Naive thymus-derived CD8-positive, alpha-beta T cell (primary cell): ENCODE data around the gene DSCAML1. TPM values are rescaled to one million over a fixed set of nuclear protein-coding genes. Genes with fewer than 3 reads are reported as not detected.
"Not testable (repeated sequence)": the region's sequence is repeated elsewhere in the genome, so short reads cannot be mapped to it uniquely, and the experiment has no call there.

Experiments
- ATAC-seq, 2 donors: fragments of 150-1000 bp; cut with Tn5 transposase in 1 of 2; sonication (Bioruptor Pico), chemical (Tn5 transposase) in 1 of 2; 1 replicate in 1 of 2; 2 replicates in 1 of 2; pipeline ENCODE4 v1.10.0; 2021; ENCODE audit warnings: mild to moderate bottlenecking in 2 of 2, moderate library complexity in 2 of 2
- POLR2A ChIA-PET: fragments of 350-600 bp; sonication (Branson Sonifier 250); formaldehyde crosslinking; loops from one replicate; lab custom pipeline; 2021; ENCODE audit warnings: antibody characterized with exemption; lab: Charles Lee
- DNase-seq, 10 donors: peaks; one replicate each; pipeline versions ENCODE4 v3.0.0 to v3.0.0-alpha.2; 2020 to 2022
- H3K27ac Mint-ChIP-seq, 10 donors: one replicate each; pipeline ENCODE4 v1.8.0; 2020 to 2022; ENCODE audit warnings: mild to moderate bottlenecking in 10 of 10, mixed read lengths in 10 of 10, moderate library complexity in 4 of 10, inconsistent platforms in 1 of 10
- H3K27me3 Mint-ChIP-seq, 5 donors: one replicate each; pipeline ENCODE4 v1.8.0; 2021 to 2022; ENCODE audit warnings: mixed read lengths in 5 of 5
- H3K36me3 Mint-ChIP-seq, 3 donors: one replicate each; pipeline ENCODE4 v1.8.0; 2020 to 2022; ENCODE audit warnings: mixed read lengths in 3 of 3, mild to moderate bottlenecking in 2 of 3, inconsistent platforms in 1 of 3
- H3K4me1 Mint-ChIP-seq, 4 donors: one replicate each; pipeline ENCODE4 v1.8.0; 2021 to 2022; ENCODE audit warnings: mixed read lengths in 4 of 4
- H3K4me3 Mint-ChIP-seq, 10 donors: one replicate each; pipeline ENCODE4 v1.8.0; 2020 to 2022; ENCODE audit warnings: mild to moderate bottlenecking in 10 of 10, mixed read lengths in 10 of 10, moderate library complexity in 6 of 10, inconsistent platforms in 1 of 10
- H3K9me3 Mint-ChIP-seq, 9 donors: one replicate each; pipeline ENCODE4 v1.8.0; 2020 to 2022; ENCODE audit warnings: mixed read lengths in 9 of 9, mild to moderate bottlenecking in 3 of 9, inconsistent platforms in 1 of 9, moderate library complexity in 1 of 9
- polyA plus RNA-seq, 3 donors: library from polyadenylated mRNA; unstranded; fragments of 300-500 nt; fragmentation: Illumina TruSeq; gene quantifications; one replicate each; pipeline ENCODE4 v1.2.3, GENCODE V29; 2021
- total RNA-seq, 8 experiments: library from RNA in 2 of 8; stranded (reverse) in 2 of 8; gene quantifications; one replicate each; pipeline ENCODE4 v1.2.3 and lab custom pipeline; 2021 to 2026

The DSCAML1 gene
- total and polyA plus RNA-seq, 5 experiments from 2014 or later, result 0.12 to 2.1 (median 0.15) TPM

DNA sequence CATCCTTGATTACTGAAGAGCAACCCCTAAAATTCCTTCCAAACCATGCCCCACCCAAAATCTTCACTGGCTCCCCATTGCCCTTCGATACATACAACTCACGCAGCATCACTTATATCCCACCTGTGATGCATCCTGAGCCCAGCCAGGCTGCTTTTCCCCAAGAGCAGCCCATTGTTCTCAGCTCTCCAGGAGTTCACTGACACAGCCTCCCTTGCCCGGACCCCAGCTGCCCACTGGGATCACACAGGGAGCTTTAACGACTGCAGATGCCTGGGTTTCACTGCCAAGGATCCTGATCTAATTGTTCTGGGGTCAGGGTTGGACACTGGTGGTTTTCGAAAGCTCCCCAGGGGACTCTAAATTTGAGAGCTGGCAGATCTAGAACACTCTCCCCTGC is 33.6 kb downstream of the DSCAML1 start:
- ATAC-seq, DNase-seq, H3K4me3 Mint-ChIP-seq, H3K27ac Mint-ChIP-seq, POLR2A ChIA-PET, H3K9me3 Mint-ChIP-seq, H3K36me3 Mint-ChIP-seq, H3K27me3 Mint-ChIP-seq, H3K4me1 Mint-ChIP-seq: not testable (repeated sequence)

DNA sequence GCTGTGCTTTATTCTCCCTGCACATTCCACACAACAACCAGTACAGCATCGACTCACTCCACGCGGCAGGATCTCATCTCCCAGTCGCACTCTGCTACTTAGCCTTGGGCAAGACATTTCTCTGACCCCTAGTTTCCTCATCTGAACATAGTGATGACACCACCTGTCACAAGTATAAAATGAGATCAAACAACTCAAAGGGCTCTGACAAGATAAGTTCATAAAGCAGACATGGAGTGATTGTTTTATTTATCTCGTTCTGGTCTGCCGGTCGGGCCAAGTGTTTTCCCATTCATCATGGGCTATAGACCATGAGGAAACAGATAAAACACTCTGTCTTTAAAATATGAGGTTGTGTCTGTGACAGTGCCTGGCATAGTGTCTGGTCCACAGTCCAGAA is 35.0 kb downstream of the DSCAML1 start:
- H3K9me3 Mint-ChIP-seq, result no peaks in the 10 kb centered on the region
- no peak for ATAC-seq
- DNase-seq, result no peak
- no peaks in the 10 kb centered on the region for H3K36me3 Mint-ChIP-seq
- no peak overlapping the region for H3K27ac Mint-ChIP-seq
- H3K4me1 Mint-ChIP-seq, result no peaks in the 10 kb centered on the region
- POLR2A ChIA-PET, result no interaction called here
- no peak overlapping the region for H3K4me3 Mint-ChIP-seq
- peaks cover 0 to 7% (median 2%) of the 10 kb centered on the region in 5 donors for H3K27me3 Mint-ChIP-seq

DNA sequence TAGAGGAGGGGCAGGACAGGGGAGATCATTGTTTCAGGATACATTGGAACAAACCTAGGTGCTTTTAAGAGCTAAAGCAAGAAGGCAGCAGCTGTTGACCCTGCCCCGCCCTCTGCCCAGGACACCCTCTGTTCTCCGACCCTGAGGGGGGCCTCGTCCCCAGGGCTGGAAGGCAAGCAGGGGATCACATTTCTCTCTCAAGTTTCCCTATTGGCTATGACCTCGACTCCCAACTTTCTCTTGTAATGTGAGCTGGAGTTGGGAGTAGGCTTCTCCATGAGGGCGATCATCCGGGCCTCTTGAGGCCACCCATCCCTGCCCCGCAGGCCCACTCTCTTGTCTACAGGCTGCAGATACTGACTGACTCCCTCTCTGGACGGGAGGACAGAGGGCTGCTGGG is 37.7 kb downstream of the DSCAML1 start:
- no peak overlapping the region for H3K27ac Mint-ChIP-seq

DNA sequence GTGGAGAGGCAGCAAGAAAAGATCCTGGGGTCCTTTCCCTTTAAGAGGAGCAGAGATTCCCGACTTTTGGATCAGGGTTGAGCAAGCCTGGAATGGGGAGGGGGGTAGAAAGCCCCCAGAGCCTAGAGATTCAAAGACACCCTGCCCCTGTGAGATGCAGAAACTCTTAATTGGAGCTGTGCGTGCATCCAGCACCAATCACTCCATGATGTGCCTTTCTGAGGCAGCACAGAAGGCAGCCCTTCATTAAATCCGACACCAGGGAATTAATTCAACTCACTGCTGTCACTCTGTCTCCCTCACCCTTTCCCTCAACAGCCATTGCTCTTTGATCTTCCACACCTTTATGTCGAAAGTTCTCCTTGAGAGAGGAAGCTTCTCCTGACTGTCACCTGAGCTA is 43.0 kb downstream of the DSCAML1 start:
- peaks cover 0 to 2% (median 0%) of the 10 kb centered on the region in 4 donors for H3K4me1 Mint-ChIP-seq
- peaks cover 0 to 3% (median 2%) of the 10 kb centered on the region in 5 donors for H3K27me3 Mint-ChIP-seq
- H3K9me3 Mint-ChIP-seq, result no peaks in the 10 kb centered on the region
- no peak for ATAC-seq
- no peaks in the 10 kb centered on the region for H3K36me3 Mint-ChIP-seq
- POLR2A ChIA-PET, result no interaction called here
- no peak overlapping the region for H3K4me3 Mint-ChIP-seq
- no peak overlapping the region for H3K27ac Mint-ChIP-seq
- no peak for DNase-seq

More for the DNA sequence above, 37.7 kb downstream of the DSCAML1 start:
- POLR2A ChIA-PET, result no interaction called here
- Mint-ChIP-seq H3K9me3 (no peaks in the 10 kb centered on the region), H3K36me3 (no peaks in the 10 kb centered on the region), H3K27me3 (peaks cover 3 to 7% (median 4%) of the 10 kb centered on the region in 5 donors), H3K4me1 (peaks cover 0 to 2% (median 0%) of the 10 kb centered on the region in 4 donors), H3K4me3 (no peak overlapping the region)
- DNase-seq (no peak), ATAC-seq (no peak)

DNA sequence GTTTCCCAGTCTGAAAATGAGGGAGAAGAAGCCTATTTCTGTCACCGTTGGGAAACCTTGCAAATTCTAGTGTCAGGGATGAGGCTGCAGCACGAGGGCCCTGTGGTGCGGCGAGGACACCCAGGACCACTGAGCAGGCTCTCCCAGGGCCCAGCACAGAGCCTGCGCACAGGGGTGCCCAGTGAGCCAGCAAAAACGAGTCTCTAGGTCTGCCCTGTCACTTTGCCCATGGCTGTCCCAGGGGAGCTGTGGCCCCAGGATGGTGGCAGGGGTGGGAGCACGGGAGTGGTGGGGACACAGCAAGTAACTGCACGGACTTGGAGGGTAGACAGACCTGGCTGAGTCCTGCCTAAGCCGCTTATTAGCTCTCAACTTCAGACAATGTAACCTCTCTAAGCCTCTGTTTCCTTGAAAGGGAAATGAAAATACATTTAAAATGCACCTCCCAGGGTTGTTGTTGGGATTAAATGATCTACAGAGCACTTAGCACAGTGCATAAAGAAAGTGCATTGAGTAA is 44.2 kb downstream of the DSCAML1 start:
- Mint-ChIP-seq H3K27me3 (peaks cover 0 to 3% (median 2%) of the 10 kb centered on the region in 5 donors), H3K36me3 (no peaks in the 10 kb centered on the region)

DNA sequence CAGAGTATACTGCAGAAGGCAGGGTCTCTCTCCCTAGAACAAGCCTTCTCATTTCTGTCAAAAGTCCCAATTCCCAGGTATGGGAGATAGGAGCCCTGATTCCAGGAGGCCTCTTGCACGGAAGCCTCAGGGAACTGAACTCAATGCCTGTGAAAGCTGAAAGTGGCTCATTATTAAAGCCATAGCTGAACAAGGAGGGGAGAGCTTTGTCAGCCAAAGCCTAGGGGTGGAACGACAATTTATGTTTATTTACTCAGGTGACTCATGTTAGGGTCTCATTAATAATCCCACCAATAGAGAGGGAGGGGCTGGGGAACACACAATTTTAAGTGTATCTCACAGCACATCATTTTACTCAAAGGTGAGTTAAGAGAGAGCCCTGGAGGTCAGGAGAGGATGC is 44.9 kb downstream of the DSCAML1 start:
- Mint-ChIP-seq H3K27ac (peak overlapping the region in 1 of 10 donors; percentile 5), H3K9me3 (no peaks in the 10 kb centered on the region), H3K36me3 (no peaks in the 10 kb centered on the region), H3K27me3 (peaks cover 0 to 3% (median 2%) of the 10 kb centered on the region in 5 donors), H3K4me3 (no peak overlapping the region), H3K4me1 (peaks cover 0 to 2% (median 0%) of the 10 kb centered on the region in 4 donors)
- ATAC-seq (no peak), DNase-seq (no peak)
- POLR2A ChIA-PET, result no interaction called here

More for the DNA sequence above, 44.2 kb downstream of the DSCAML1 start:
- POLR2A ChIA-PET, result no interaction called here
- no peak for DNase-seq
- Mint-ChIP-seq H3K4me1 (peaks cover 0 to 2% (median 0%) of the 10 kb centered on the region in 4 donors), H3K9me3 (no peaks in the 10 kb centered on the region), H3K27ac (no peak overlapping the region), H3K4me3 (no peak overlapping the region)
- no peak for ATAC-seq

DNA sequence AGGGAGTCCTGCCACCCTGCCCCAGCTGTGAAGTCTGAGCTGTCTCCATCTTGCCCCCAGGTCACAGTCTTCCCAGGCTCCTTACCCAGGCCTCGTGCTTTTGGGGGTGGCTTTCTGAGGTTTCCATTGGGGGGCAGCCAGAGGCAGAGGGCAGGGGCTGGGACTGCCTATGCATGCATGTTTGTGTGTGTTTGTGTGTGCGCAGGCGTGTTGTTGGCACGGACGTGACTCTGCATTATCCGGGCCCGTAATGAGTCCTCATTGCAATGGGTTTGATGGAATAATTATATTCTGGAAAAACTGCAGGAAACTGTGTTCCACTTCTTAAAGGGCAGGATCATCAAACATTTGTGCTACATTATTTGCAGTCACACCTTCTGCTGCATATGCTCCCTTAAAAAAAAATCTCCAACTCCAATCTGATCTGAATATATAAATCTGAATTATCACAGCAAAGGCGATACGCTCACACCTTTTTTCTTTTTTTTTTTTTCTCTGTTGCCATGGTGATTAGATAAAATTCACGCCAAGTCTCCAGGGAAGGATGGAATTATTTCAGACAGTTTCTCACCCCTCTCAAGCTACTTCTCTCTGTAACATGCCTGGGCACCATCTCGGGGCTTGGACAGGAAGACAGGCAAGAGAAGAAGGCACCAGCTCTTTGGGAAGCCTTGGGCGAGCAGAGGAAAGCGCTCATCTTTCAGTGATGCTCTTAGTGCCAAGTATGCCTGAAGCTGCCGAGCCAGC is 45.9 kb downstream of the DSCAML1 start:
- POLR2A ChIA-PET, result no interaction called here
- H3K36me3 Mint-ChIP-seq, result no peaks in the 10 kb centered on the region
- H3K4me3 Mint-ChIP-seq, result no peak overlapping the region
- no peak overlapping the region for H3K27ac Mint-ChIP-seq
- DNase-seq (no peak), ATAC-seq (no peak)
- H3K9me3 Mint-ChIP-seq, result no peaks in the 10 kb centered on the region
- H3K4me1 Mint-ChIP-seq, result peaks cover 0 to 2% (median 0%) of the 10 kb centered on the region in 4 donors
- peaks cover 0 to 3% (median 0%) of the 10 kb centered on the region in 5 donors for H3K27me3 Mint-ChIP-seq

DNA sequence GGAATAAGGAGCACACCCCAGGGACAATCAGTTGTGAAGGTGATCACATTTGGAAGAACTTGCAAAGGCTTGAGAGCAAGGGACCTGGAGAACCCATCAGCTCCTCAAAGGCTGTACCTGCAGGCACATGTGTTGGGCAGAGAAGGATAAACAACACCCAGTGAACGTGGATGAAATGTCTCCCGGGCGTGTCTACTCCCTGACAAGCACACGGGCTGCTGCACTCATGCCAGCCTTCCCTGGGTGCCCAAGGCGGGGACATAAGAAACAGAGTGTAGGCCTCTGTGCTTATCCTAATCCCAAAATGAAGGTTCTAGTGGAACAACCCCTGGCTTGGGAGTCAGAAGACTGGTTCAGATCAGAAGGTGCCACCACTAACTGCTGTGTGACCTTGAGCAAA is 46.7 kb downstream of the DSCAML1 start:
- no peaks in the 10 kb centered on the region for H3K4me1 Mint-ChIP-seq
- no peaks in the 10 kb centered on the region for H3K9me3 Mint-ChIP-seq
- no peak overlapping the region for H3K4me3 Mint-ChIP-seq
- H3K36me3 Mint-ChIP-seq, result no peaks in the 10 kb centered on the region
- ATAC-seq, result no peak
- POLR2A ChIA-PET, result no interaction called here
- no peak overlapping the region for H3K27ac Mint-ChIP-seq
- peaks cover 0 to under 1% (median 0%) of the 10 kb centered on the region in 5 donors for H3K27me3 Mint-ChIP-seq
- no peak for DNase-seq

DNA sequence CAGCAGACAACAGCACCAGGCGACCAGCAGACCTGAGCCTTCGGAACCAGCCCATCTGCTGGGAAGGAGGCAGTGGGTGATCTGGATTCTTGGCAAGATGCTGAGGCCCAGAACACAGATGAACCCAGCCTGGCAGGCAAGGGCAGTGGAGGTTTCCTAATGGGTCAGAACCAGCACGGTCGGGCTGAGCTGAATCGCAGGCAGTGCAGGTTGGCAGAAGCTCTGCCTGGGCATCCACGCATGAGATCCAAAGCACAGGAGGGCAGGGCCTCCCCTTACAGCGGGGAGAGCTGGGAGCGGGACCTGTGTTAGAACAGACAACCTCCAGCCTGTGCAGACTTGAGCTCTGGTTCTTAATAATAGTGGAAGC is 47.5 kb downstream of the DSCAML1 start:
- POLR2A ChIA-PET, result no interaction called here
- ATAC-seq, result no peak
- no peak for DNase-seq
- Mint-ChIP-seq H3K9me3 (no peaks in the 10 kb centered on the region), H3K4me1 (no peaks in the 10 kb centered on the region), H3K27me3 (peaks cover 0 to 1% (median 0%) of the 10 kb centered on the region in 5 donors), H3K27ac (no peak overlapping the region), H3K36me3 (no peaks in the 10 kb centered on the region), H3K4me3 (no peak overlapping the region)

DNA sequence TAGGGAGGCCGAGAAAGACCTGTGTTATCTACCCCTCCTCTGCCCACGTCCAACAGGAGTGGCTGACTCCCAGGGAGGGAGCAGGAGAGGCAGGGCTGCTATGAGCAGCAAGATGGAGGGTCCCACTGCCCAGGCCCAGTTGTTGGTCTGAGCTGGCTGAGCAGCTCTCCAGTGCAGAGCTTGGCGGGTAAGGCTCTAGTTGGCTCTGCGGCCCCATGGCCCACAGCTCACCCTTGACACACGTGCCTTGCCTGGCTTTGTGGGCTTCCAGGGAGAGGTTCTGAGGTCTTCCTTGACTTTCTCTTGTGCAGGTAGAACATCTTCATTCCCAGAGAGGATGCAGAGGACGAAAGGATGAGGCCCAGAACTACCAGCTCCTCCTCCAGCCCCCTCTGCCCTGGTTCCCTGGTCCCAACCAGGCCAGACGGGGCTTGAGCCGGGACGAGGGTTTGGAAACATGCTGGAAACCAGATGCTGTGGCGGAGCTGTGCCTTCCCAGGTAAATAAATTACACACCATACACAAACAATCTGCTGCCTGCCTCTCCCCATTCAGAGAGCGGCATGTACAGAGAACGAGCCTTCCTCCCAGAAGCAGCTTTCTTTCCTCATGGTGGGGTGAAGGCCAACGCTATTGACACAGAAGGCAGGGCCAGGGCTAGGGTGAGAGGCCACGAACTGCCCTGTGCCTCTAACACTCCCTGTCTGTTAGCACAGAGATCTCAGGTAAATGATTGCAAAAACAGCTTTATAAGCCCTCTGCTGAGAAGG is 48.1 kb downstream of the DSCAML1 start:
- DNase-seq (no peak), ATAC-seq (no peak)
- H3K36me3 Mint-ChIP-seq, result no peaks in the 10 kb centered on the region
- H3K4me1 Mint-ChIP-seq, result no peaks in the 10 kb centered on the region
- H3K4me3 Mint-ChIP-seq, result no peak overlapping the region
- H3K27me3 Mint-ChIP-seq, result peaks cover 0 to 7% (median under 1%) of the 10 kb centered on the region in 5 donors
- POLR2A ChIA-PET, result no interaction called here
- H3K9me3 Mint-ChIP-seq, result no peaks in the 10 kb centered on the region
- no peak overlapping the region for H3K27ac Mint-ChIP-seq

DNA sequence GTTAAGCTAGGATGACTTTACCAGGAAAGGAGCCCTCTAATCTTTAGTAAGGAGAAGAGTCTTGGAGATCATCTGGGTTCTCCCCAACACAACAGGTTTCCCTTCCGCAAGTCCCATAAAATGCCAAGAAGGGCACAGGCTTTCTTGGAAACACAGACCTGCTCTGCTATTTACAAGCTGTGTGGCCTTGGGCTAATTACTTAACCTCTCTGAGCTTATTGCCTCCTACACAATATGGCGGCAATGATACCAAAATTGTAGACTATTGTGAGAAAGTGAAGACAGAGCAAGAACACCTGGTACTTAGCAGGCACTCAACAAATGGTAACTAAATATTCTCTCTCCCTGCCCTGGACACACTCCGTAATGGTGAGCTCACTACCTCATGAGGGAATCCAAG is 49.1 kb downstream of the DSCAML1 start:
- POLR2A ChIA-PET, result no interaction called here
- Mint-ChIP-seq H3K36me3 (no peaks in the 10 kb centered on the region), H3K9me3 (peaks cover 0 to 3% (median 0%) of the 10 kb centered on the region in 9 donors), H3K27me3 (peaks cover 2 to 14% (median 9%) of the 10 kb centered on the region in 5 donors), H3K27ac (no peak overlapping the region), H3K4me1 (peaks cover 0 to 4% (median 0%) of the 10 kb centered on the region in 4 donors), H3K4me3 (no peak overlapping the region)
- ATAC-seq (no peak), DNase-seq (no peak)

DNA sequence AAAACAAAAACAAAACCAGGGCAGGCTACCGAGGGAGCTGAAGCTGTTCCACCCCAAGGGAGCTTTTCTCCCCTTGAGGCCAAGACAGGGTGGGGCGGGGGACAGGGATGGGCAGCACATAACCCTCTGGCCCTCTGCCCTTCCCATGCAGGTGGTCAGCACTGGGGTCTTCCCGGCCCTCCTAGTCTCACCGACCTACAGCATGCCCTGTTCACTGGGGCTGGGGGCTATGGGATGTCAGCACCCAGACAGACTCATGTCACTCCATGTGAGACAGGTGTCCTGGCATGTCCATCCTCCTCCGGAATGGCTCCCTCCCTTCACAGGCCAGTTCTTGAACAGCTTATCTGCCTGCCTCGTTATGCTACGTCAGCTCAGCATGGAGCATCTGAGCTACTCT is 51.7 kb downstream of the DSCAML1 start:
- no peak for DNase-seq
- Mint-ChIP-seq H3K36me3 (no peaks in the 10 kb centered on the region), H3K4me1 (peaks cover 0 to 6% (median 0%) of the 10 kb centered on the region in 4 donors), H3K27ac (no peak overlapping the region), H3K9me3 (peaks cover 0 to 3% (median 0%) of the 10 kb centered on the region in 9 donors), H3K27me3 (peaks cover 2 to 27% (median 11%) of the 10 kb centered on the region in 5 donors), H3K4me3 (no peak overlapping the region)
- POLR2A ChIA-PET, result no interaction called here
- ATAC-seq, result no peak
